Measurements from ENCODE around the gene SLC4A1AP.

Gene SLC4A1AP

DNA sequence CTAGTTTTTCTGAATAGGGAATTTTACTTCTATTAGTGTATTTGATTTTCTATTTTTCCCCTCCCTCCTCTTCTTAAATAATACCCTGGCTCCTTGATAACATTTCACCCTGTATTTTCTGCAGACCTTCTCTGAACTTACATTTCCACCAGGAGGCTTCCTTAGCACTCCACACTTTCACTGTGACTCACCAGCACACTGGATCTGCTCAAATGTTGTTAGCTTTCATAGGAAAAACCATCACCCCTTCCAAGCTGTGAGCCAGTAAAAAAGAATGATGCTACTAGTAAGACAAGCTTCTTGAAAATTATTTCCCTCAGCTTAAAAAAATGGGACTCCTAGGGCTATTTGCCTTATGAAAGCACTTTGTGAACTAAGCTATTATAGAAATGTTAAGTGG is 16.4 kb upstream of the SLC4A1AP start:
- H3K4me3 ChIP-seq (ENCODE audit: low read length) = no peak overlapping the region
- H2AFZ ChIP-seq (ENCODE audit: low read depth, low read length) = no peak overlapping the region
- no peaks in the 10 kb centered on the region for H3K4me1 ChIP-seq (ENCODE audit: low read length)
- no peaks in the 10 kb centered on the region for H4K20me1 ChIP-seq (ENCODE audit: insufficient read depth, low read length)
- no peaks in the 10 kb centered on the region for H3K27me3 ChIP-seq (ENCODE audit: low read depth, low read length)
- no peak overlapping the region for H3K27ac ChIP-seq (ENCODE audit: low read length)
- H3K36me3 ChIP-seq (replicated peaks; ENCODE audit: low read depth, low read length) = peaks cover 32% of the 10 kb centered on the region
- TF ChIP-seq EZH2phosphoT487 (IDR thresholded peaks at IDR 0.05; ENCODE audit: low read depth) = no peak
- TF ChIP-seq, protein P1, sequence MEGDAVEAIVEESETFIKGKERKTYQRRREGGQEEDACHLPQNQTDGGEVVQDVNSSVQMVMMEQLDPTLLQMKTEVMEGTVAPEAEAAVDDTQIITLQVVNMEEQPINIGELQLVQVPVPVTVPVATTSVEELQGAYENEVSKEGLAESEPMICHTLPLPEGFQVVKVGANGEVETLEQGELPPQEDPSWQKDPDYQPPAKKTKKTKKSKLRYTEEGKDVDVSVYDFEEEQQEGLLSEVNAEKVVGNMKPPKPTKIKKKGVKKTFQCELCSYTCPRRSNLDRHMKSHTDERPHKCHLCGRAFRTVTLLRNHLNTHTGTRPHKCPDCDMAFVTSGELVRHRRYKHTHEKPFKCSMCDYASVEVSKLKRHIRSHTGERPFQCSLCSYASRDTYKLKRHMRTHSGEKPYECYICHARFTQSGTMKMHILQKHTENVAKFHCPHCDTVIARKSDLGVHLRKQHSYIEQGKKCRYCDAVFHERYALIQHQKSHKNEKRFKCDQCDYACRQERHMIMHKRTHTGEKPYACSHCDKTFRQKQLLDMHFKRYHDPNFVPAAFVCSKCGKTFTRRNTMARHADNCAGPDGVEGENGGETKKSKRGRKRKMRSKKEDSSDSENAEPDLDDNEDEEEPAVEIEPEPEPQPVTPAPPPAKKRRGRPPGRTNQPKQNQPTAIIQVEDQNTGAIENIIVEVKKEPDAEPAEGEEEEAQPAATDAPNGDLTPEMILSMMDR (IDR thresholded peaks at IDR 0.05; ENCODE audit: low read depth, low read length) = no peak
- H3K9me3 ChIP-seq (ENCODE audit: insufficient read depth, low read length) = no peaks in the 10 kb centered on the region
- no peak overlapping the region for H3K9ac ChIP-seq (ENCODE audit: low read length)
- H3K79me2 ChIP-seq (ENCODE audit: low read length) = no peaks in the 10 kb centered on the region
- H3K4me2 ChIP-seq (ENCODE audit: low read length) = no peak overlapping the region

DNA sequence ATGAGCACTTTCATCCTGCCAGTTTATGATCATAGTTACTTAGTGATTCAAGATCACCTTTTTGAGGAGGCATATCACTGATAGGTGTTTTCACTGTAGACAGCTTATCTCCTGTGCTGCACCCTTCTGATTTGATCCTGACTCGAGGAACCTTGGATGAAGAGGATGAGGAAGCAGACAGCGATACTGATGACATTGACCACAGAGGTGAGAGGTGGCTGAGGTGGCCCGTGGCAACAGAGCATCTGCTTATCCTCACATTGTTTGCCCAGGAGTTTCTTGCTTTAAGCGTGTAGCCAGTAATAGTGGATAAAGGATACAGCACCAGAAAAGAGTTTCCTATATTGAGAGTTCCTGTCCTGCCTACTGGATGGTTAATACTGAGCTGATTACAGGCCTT is 16.0 kb upstream of the SLC4A1AP start:
- H3K79me2 ChIP-seq (ENCODE audit: low read length) = no peaks in the 10 kb centered on the region
- H3K9ac ChIP-seq (ENCODE audit: low read length) = no peak overlapping the region
- no peaks in the 10 kb centered on the region for H3K27me3 ChIP-seq (ENCODE audit: low read depth, low read length)
- H3K27ac ChIP-seq (ENCODE audit: low read length) = no peak overlapping the region
- no peak overlapping the region for H2AFZ ChIP-seq (ENCODE audit: low read depth, low read length)
- no peaks in the 10 kb centered on the region for H3K9me3 ChIP-seq (ENCODE audit: insufficient read depth, low read length)
- H3K4me3 ChIP-seq (ENCODE audit: low read length) = no peak overlapping the region
- H3K4me2 ChIP-seq (ENCODE audit: low read length) = no peak overlapping the region
- no peaks in the 10 kb centered on the region for H4K20me1 ChIP-seq (ENCODE audit: insufficient read depth, low read length)
- peaks cover 35% of the 10 kb centered on the region for H3K36me3 ChIP-seq (replicated peaks; ENCODE audit: low read depth, low read length)
- TF ChIP-seq, protein P1 (IDR thresholded peaks at IDR 0.05; ENCODE audit: low read depth, low read length) = no peak
- no peak for TF ChIP-seq EZH2phosphoT487 (IDR thresholded peaks at IDR 0.05; ENCODE audit: low read depth)
- H3K4me1 ChIP-seq (ENCODE audit: low read length) = no peaks in the 10 kb centered on the region

DNA sequence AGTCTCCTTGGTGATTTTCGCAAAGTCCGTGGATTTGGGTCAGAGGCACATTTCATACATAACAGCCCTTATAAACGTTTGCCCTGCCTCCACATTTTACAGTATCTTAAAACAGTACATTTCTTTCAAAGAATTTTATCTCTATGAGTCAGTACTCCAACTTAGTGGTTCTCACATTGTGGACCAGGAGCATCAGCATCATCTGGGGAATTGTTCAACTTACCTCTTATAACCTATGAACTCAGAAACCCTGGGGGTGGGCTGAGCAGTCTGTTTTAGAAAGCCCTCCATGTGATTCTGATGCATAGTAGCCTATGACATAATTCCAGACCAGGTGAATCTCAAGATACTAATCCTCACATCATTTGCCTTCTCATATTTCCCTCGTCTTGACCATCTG is 12.6 kb upstream of the SLC4A1AP start:
- no peaks in the 10 kb centered on the region for H3K9me3 ChIP-seq (ENCODE audit: insufficient read depth, low read length)
- no peak overlapping the region for H3K4me3 ChIP-seq (ENCODE audit: low read length)
- no peaks in the 10 kb centered on the region; the same call in 1 of the 2 replicates for H3K79me2 ChIP-seq (ENCODE audit: low read length)
- TF ChIP-seq, protein P1 (IDR thresholded peaks at IDR 0.05; ENCODE audit: low read depth, low read length) = no peak
- TF ChIP-seq EZH2phosphoT487 (IDR thresholded peaks at IDR 0.05; ENCODE audit: low read depth) = no peak
- no peaks in the 10 kb centered on the region; the same call in 1 of the 2 replicates for H4K20me1 ChIP-seq (ENCODE audit: insufficient read depth, low read length)
- peaks cover 5% of the 10 kb centered on the region; the same call in 1 of the 2 replicates for H3K4me1 ChIP-seq (ENCODE audit: low read length)
- H2AFZ ChIP-seq (ENCODE audit: low read depth, low read length) = no peak overlapping the region
- H3K36me3 ChIP-seq (replicated peaks; ENCODE audit: low read depth, low read length) = peaks cover 62% of the 10 kb centered on the region
- H3K4me2 ChIP-seq (ENCODE audit: low read length) = no peak overlapping the region
- H3K9ac ChIP-seq (ENCODE audit: low read length) = no peak overlapping the region
- no peaks in the 10 kb centered on the region for H3K27me3 ChIP-seq (ENCODE audit: low read depth, low read length)
- no peak overlapping the region for H3K27ac ChIP-seq (ENCODE audit: low read length)

DNA sequence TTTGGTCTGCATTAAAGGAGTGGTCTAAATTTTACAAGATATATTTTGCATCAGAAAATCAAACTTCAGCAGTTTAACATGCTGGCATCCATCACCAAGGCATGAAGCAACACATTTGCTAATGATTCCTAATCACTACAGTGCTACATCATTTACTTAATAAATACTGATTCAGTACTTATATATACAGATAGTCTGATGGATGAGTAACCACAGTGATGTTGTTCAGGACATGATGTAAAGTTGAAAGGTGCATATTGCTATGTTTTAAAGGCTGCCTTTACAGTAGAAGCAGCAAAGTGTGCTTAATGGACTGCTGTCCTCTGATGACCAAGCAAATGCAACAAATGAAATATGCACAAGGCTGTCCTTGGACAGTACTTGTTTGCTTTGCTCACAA is 11.3 kb upstream of the SLC4A1AP start:
- Histone ChIP-seq H4K20me1 (ENCODE audit: insufficient read depth, low read length) (no peaks in the 10 kb centered on the region; the same call in 1 of the 2 replicates), H3K9ac (ENCODE audit: low read length) (no peak overlapping the region), H3K36me3 (replicated peaks; ENCODE audit: low read depth, low read length) (peaks cover 69% of the 10 kb centered on the region), H3K79me2 (ENCODE audit: low read length) (no peaks in the 10 kb centered on the region; the same call in 1 of the 2 replicates), H3K4me3 (ENCODE audit: low read length) (no peak overlapping the region), H3K27ac (ENCODE audit: low read length) (no peak overlapping the region), H3K27me3 (ENCODE audit: low read depth, low read length) (no peaks in the 10 kb centered on the region), H3K4me1 (ENCODE audit: low read length) (peaks cover 5% of the 10 kb centered on the region; the same call in 1 of the 2 replicates), H3K9me3 (ENCODE audit: insufficient read depth, low read length) (no peaks in the 10 kb centered on the region), H3K4me2 (ENCODE audit: low read length) (no peak overlapping the region), H2AFZ (ENCODE audit: low read depth, low read length) (no peak overlapping the region)
- TF ChIP-seq, protein P1 (IDR thresholded peaks at IDR 0.05; ENCODE audit: low read depth, low read length) = no peak
- no peak for TF ChIP-seq EZH2phosphoT487 (IDR thresholded peaks at IDR 0.05; ENCODE audit: low read depth)
